SK-N-MC (cell line): ENCODE results near the gene TFF2.

Experiments
- EZH2 ChIP-seq: fragments of 200-600 bp; sonication (generic); IDR thresholded peaks from one replicate; pipeline ENCODE4 v1.6.1; 2017; ENCODE audit warnings: antibody characterized with exemption
- FOXP2 ChIP-seq: optimal IDR thresholded peaks from 2 replicates; pipeline ENCODE3; 2011; ENCODE audit warnings: mild to moderate bottlenecking, moderate library complexity; ENCODE audit not compliant: insufficient read depth; ENCODE audit errors: extremely low read length, control extremely low read depth
- POLR2AphosphoS5 ChIP-seq: IDR thresholded peaks from 2 replicates; pipeline ENCODE4 v1.6.1; 2012; ENCODE audit warnings: mild to moderate bottlenecking, low read depth, low read length, borderline replicate concordance

DNA sequence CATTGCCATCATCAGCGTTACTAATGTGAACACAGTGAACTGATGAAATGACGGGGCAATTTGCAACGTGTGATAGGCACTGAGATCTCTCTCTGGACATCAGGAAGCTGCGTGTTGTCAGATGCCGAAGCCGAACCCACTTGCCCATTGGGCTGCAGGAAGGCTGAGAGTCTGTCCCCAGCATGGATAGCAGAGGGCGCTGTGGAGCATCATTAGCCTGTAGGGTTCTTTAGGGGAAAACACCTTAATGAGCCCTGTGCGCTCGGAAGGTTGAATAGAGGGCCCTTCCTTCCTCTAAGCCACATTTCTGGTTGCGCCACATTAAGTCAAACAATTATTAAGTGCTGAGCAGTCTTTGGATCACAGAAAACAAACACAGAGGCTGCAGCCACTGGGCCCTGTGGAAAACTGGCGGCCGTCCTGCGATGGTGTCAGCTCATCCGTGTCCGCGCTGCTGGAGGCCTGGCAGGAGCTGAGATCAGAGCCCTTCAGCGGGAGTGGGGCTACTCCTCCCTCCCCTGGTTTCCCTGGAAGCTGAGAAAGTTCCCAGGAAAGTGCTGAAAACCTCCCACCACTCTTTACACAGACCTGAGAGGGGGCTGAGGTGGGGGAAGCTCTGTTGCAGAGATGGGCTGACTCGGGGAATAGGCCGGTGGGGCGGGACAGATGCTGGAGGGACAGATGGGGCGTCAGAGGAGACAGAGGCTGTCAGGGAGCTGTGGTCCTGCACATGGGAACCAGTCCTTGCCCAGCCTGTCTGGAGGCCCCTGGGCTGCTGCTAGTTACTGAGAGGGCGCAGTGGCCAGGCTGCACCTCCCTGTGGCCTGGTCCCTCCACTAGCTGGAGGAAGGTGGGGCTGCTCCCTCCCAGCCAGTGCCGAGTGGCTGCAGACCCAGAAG lies 12.7 kb downstream of the TFF2 start:
- TF ChIP-seq POLR2AphosphoS5 (no peak), EZH2 (no peak), FOXP2 (no peak)
